ENCODE data around the gene SH3BP4.
"Not testable (repeated sequence)": the region's sequence is repeated elsewhere in the genome, so short reads cannot be mapped to it uniquely, and the experiment has no call there.

SH3BP4 gene

DNA sequence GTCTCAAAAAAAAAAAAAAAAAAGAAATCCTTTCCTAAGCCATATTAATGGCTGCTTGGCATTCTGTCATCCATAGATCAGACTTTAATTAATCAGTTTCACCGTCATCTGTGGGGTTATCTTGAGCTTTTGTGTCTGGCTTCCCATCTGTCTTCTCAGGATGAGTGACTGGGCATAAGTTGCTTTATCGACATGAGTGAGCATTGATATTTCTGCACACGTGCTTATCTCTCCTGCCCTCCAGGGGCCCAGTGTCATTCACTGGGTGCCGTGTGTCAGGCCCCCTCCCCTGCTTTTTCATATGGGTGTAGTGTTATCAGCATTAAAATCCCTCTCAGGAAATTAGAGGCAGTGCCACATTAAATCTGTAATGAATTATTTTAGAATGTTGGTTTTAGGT, 65.6 kb downstream of the SH3BP4 start:
- Histone ChIP-seq H4K91ac (ENCODE audit: low read length) (no peak overlapping the region), H2AFZ (ENCODE audit: low read depth, low read length) (no peak overlapping the region), H2BK15ac (ENCODE audit: low read depth, poor library complexity, severe bottlenecking) (no peak overlapping the region), H3K4me3 (ENCODE audit: insufficient read depth in 1 of 2, low read depth in 1 of 2, low read length in 2 of 2) (no peak overlapping the region), H3K79me1 (replicated peaks; ENCODE audit: low read length, poor library complexity, severe bottlenecking) (no peaks in the 10 kb centered on the region), H2BK120ac (ENCODE audit: low read depth, low read length) (no peak overlapping the region), H3K14ac (ENCODE audit: low read length in 2 of 2) (no peak overlapping the region), H3K27me3 (ENCODE audit: control insufficient read depth in 1 of 2, insufficient read depth in 1 of 2, low read length in 2 of 2) (no peaks in the 10 kb centered on the region), H2BK12ac (ENCODE audit: low read length in 2 of 2) (no peak overlapping the region), H3K4me1 (ENCODE audit: control insufficient read depth, insufficient read depth, low read depth, low read length) (peaks cover 36% of the 10 kb centered on the region), H3K36me3 (ENCODE audit: control insufficient read depth in 1 of 2, insufficient read depth in 2 of 2, low read depth in 1 of 2, low read length in 2 of 2) (peaks cover 34 to 36% of the 10 kb centered on the region in 2 experiments), H4K8ac (ENCODE audit: low read length) (no peak overlapping the region), H2BK5ac (ENCODE audit: low read depth, low read length, poor library complexity, severe bottlenecking) (no peak overlapping the region), H2AK5ac (ENCODE audit: low read length, severe bottlenecking) (no peak overlapping the region), H3K9me3 (ENCODE audit: control insufficient read depth, low read length) (no peaks in the 10 kb centered on the region), H3K23ac (ENCODE audit: low read length in 2 of 2) (no peak overlapping the region), H3K4me2 (ENCODE audit: low read length, poor library complexity, severe bottlenecking) (no peak overlapping the region), H3K18ac (ENCODE audit: low read depth in 1 of 2, low read length in 2 of 2) (no peak overlapping the region), H3K9ac (ENCODE audit: low read length) (no peak overlapping the region), H3K27ac (ENCODE audit: low read length, poor library complexity, severe bottlenecking) (peak overlapping the region; percentile 2), H3K4ac (ENCODE audit: low read depth in 1 of 2, low read length in 2 of 2) (no peak overlapping the region)
- 96% methylated on average over 4 of the region's 4 CpGs for WGBS
- no peak for DNase-seq

DNA sequence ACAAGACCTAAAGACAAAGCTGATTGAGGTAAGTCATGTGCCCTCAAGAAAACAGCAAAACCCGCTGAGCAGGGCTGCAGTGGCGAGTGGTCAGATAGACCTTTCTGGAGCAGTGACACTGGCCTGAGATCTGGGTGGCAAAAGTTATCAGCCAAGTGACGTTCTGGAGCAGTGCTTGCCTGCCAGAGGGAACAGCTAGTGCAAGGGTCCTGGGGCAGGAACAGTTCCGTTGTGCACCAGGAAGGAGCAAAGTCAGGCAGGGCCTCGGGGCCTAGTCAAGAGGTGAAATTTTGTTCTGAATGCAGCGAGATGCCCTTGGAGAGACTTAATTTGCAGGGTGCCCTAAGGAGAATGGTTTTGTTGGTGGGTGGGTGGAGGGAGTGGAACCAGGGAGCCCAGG, 67.0 kb downstream of the SH3BP4 start:
- Histone ChIP-seq H3K27me3 (ENCODE audit: control insufficient read depth in 1 of 2, insufficient read depth in 1 of 2, low read length in 2 of 2) (no peaks in the 10 kb centered on the region), H3K4ac (ENCODE audit: low read depth in 1 of 2, low read length in 2 of 2) (no peak overlapping the region), H3K18ac (ENCODE audit: low read depth in 1 of 2, low read length in 2 of 2) (no peak overlapping the region), H3K4me1 (ENCODE audit: control insufficient read depth, insufficient read depth, low read depth, low read length) (peaks cover 36% of the 10 kb centered on the region), H2BK5ac (ENCODE audit: low read depth, low read length, poor library complexity, severe bottlenecking) (no peak overlapping the region), H4K8ac (ENCODE audit: low read length) (peak overlapping the region; percentile 12), H2BK12ac (ENCODE audit: low read length in 2 of 2) (no peak overlapping the region), H4K91ac (ENCODE audit: low read length) (no peak overlapping the region), H3K27ac (ENCODE audit: low read length, poor library complexity, severe bottlenecking) (peak overlapping the region; percentile 13), H3K36me3 (ENCODE audit: control insufficient read depth in 1 of 2, insufficient read depth in 2 of 2, low read depth in 1 of 2, low read length in 2 of 2) (peaks cover 32 to 39% of the 10 kb centered on the region in 2 experiments), H3K4me3 (ENCODE audit: insufficient read depth in 1 of 2, low read depth in 1 of 2, low read length in 2 of 2) (no peak overlapping the region), H3K14ac (ENCODE audit: low read length in 2 of 2) (no peak overlapping the region), H2BK120ac (ENCODE audit: low read depth, low read length) (no peak overlapping the region), H3K4me2 (ENCODE audit: low read length, poor library complexity, severe bottlenecking) (no peak overlapping the region), H2AFZ (ENCODE audit: low read depth, low read length) (no peak overlapping the region), H2AK5ac (ENCODE audit: low read length, severe bottlenecking) (peak overlapping the region; percentile 66), H3K23ac (ENCODE audit: low read length in 2 of 2) (no peak overlapping the region), H3K9me3 (ENCODE audit: control insufficient read depth, low read length) (no peaks in the 10 kb centered on the region), H3K79me1 (replicated peaks; ENCODE audit: low read length, poor library complexity, severe bottlenecking) (no peaks in the 10 kb centered on the region), H2BK15ac (ENCODE audit: low read depth, poor library complexity, severe bottlenecking) (no peak overlapping the region), H3K9ac (ENCODE audit: low read length) (no peak overlapping the region)
- WGBS = 99% methylated on average over 6 of the region's 6 CpGs
- DNase-seq = no peak

DNA sequence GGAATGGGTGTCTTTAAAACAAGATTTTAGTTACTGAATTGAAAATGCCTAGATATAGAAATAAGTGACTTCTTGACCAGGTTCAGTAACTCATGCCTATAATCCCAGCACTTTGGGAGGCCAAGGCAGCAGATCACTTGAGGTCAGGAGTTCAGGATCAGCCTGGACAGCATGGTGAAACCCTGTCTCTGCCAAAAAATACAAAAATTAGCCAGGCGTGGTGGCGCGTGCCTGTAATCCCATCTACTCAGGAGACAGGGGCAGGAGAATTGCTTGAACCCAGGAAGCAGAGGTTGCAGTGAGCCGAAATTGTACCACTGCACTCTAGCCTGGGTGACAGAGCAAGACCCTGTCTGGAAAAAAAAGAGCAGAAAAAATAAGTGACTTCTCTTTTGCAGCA, 68.3 kb downstream of the SH3BP4 start:
- H2BK120ac ChIP-seq (ENCODE audit: low read depth, low read length); H3K27me3 ChIP-seq (ENCODE audit: control insufficient read depth in 1 of 2, insufficient read depth in 1 of 2, low read length in 2 of 2); H2BK12ac ChIP-seq (ENCODE audit: low read length in 2 of 2); H3K4ac ChIP-seq (ENCODE audit: low read depth in 1 of 2, low read length in 2 of 2); H2AFZ ChIP-seq (ENCODE audit: low read depth, low read length); H2BK15ac ChIP-seq (ENCODE audit: low read depth, poor library complexity, severe bottlenecking); H2BK5ac ChIP-seq (ENCODE audit: low read depth, low read length, poor library complexity, severe bottlenecking); H3K4me2 ChIP-seq (ENCODE audit: low read length, poor library complexity, severe bottlenecking); H3K14ac ChIP-seq (ENCODE audit: low read length in 2 of 2); H4K8ac ChIP-seq (ENCODE audit: low read length); H3K23ac ChIP-seq (ENCODE audit: low read length in 2 of 2); DNase-seq; H3K79me1 ChIP-seq (replicated peaks; ENCODE audit: low read length, poor library complexity, severe bottlenecking); H4K91ac ChIP-seq (ENCODE audit: low read length); H2AK5ac ChIP-seq (ENCODE audit: low read length, severe bottlenecking); H3K9me3 ChIP-seq (ENCODE audit: control insufficient read depth, low read length); H3K9ac ChIP-seq (ENCODE audit: low read length); H3K4me3 ChIP-seq (ENCODE audit: insufficient read depth in 1 of 2, low read depth in 1 of 2, low read length in 2 of 2): not testable (repeated sequence)
- Histone ChIP-seq H3K4me1 (ENCODE audit: control insufficient read depth, insufficient read depth, low read depth, low read length) (peaks cover 44% of the 10 kb centered on the region), H3K18ac (ENCODE audit: low read depth in 1 of 2, low read length in 2 of 2) (peak overlapping the region in 1 of 2 experiments; percentile 24), H3K27ac (ENCODE audit: low read length, poor library complexity, severe bottlenecking) (peak overlapping the region; percentile 36), H3K36me3 (ENCODE audit: control insufficient read depth in 1 of 2, insufficient read depth in 2 of 2, low read depth in 1 of 2, low read length in 2 of 2) (peaks cover 27 to 42% of the 10 kb centered on the region in 2 experiments)
- 99% methylated on average over 4 of the region's 4 CpGs for WGBS

DNA sequence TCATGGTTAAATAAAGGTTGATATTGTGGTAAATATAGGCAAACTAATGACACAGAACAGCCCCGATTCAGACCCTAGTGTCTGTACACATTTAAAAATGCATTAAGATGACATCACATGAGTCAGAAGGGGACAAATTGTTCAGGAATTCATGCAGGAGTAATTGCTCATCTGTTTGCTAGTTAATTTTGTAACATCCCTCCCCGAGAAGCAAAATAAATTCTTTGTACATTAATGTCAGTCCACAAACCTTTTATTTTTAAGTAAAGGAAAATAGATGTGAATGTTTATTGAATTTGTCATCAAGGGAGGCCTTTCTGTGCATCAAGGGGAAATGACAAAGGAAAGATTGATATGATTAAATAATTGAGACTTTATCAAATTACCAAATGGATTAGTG, 69.9 kb downstream of the SH3BP4 start:
- Histone ChIP-seq H3K36me3 (ENCODE audit: control insufficient read depth in 1 of 2, insufficient read depth in 2 of 2, low read depth in 1 of 2, low read length in 2 of 2) (peaks cover 18 to 32% of the 10 kb centered on the region in 2 experiments), H2BK15ac (ENCODE audit: low read depth, poor library complexity, severe bottlenecking) (no peak overlapping the region), H4K8ac (ENCODE audit: low read length) (no peak overlapping the region), H3K9ac (ENCODE audit: low read length) (peak overlapping the region; percentile 73), H3K23ac (ENCODE audit: low read length in 2 of 2) (no peak overlapping the region), H2BK12ac (ENCODE audit: low read length in 2 of 2) (no peak overlapping the region), H3K4ac (ENCODE audit: low read depth in 1 of 2, low read length in 2 of 2) (no peak overlapping the region), H3K14ac (ENCODE audit: low read length in 2 of 2) (no peak overlapping the region), H3K9me3 (ENCODE audit: control insufficient read depth, low read length) (no peaks in the 10 kb centered on the region), H2AFZ (ENCODE audit: low read depth, low read length) (no peak overlapping the region), H3K79me1 (replicated peaks; ENCODE audit: low read length, poor library complexity, severe bottlenecking) (no peaks in the 10 kb centered on the region), H3K4me1 (ENCODE audit: control insufficient read depth, insufficient read depth, low read depth, low read length) (peaks cover 55% of the 10 kb centered on the region), H3K18ac (ENCODE audit: low read depth in 1 of 2, low read length in 2 of 2) (no peak overlapping the region), H3K27me3 (ENCODE audit: control insufficient read depth in 1 of 2, insufficient read depth in 1 of 2, low read length in 2 of 2) (no peaks in the 10 kb centered on the region), H2AK5ac (ENCODE audit: low read length, severe bottlenecking) (no peak overlapping the region), H2BK120ac (ENCODE audit: low read depth, low read length) (no peak overlapping the region), H3K4me3 (ENCODE audit: insufficient read depth in 1 of 2, low read depth in 1 of 2, low read length in 2 of 2) (no peak overlapping the region), H2BK5ac (ENCODE audit: low read depth, low read length, poor library complexity, severe bottlenecking) (no peak overlapping the region), H3K27ac (ENCODE audit: low read length, poor library complexity, severe bottlenecking) (peak overlapping the region; percentile 31), H4K91ac (ENCODE audit: low read length) (no peak overlapping the region), H3K4me2 (ENCODE audit: low read length, poor library complexity, severe bottlenecking) (no peak overlapping the region)
- DNase-seq = peak; percentile 87
- no CpG with 5 or more reads among the region's 2 CpGs for WGBS

Data from mesenchymal stem cell (in vitro differentiated cells and primary cell).